Inflammatory macrophage (primary cell): ENCODE data around the gene ZNF853.

Experiments
- DNase-seq, 2 donors: peaks; one replicate each; pipeline ENCODE4 v3.0.0-alpha.2; 2020 to 2022

The ZNF853 gene

DNA sequence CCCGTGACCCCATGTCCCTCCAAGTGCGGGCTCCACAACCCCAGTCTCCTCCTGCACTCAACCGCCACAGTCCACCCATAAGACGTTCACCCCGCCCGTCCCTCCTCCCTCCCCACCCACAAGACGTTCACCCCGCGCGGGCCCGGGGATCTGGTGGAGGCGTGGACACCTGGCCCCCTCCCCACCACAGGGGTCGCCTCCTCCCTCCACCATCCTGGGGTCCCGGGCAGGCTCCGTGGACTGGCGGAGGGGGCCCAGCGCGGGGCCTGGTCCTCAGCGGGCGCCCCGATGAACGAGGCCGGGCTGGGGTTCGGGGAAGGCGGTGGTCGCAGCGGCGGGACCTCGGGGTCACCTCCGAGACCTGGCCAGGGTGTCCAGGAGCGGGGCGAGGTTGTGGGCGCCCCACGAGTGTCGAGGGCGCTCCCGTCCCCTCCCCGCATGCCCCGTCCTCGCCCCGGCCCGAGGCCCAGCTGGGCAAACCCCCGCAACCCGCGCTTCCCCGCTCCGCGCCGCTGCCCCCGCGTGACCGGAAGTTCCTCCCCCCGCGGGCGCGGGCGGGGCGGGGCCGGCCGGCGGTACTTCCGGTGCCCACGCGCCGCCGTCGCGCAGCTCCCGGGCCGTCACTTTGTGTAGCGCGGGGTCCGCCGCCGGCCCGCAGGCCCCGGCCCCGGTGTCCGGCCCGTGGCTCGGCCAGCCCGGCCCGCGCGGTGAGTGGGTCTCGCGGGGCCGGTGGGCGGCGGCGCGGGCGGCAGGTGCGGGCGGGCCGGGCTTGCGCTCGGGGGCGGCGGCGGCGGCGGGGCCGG lies 21.5 kb downstream of the ZNF853 start, which contains the start of gene ZNF316:
TSS of gene ZNF316 (plus strand) at position 578 of the 803 bp plus-strand sequence. CDS start 5,092 bp downstream, outside the sequence.
- peak; percentile 76 to 91 for DNase-seq

GRCh38 chr7:6637544-6638229 lies 22.3 kb downstream of the ZNF853 start:
- peak; percentile 56 to 79 for DNase-seq

DNA sequence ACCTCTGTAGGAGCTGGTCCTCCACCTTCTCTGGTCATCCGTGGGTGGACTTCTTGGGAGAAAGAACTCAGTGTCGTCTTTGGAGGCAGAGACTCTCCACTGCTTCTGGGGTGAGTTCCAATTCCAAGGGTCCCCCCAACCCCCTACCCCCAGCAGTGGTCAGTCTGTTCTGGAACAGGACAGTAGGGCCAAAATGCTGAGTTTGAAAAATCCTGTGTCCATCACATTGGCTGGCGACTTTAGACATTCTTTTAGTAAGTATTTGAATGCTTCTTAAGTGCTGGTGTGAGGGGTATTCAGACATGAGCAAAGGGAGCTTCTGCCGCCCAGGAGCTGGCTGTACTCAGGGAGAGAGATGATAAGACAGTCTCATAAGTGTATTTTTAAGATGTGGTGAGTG lies 23.6 kb downstream of the ZNF853 start:
- DNase-seq: no peak

DNA sequence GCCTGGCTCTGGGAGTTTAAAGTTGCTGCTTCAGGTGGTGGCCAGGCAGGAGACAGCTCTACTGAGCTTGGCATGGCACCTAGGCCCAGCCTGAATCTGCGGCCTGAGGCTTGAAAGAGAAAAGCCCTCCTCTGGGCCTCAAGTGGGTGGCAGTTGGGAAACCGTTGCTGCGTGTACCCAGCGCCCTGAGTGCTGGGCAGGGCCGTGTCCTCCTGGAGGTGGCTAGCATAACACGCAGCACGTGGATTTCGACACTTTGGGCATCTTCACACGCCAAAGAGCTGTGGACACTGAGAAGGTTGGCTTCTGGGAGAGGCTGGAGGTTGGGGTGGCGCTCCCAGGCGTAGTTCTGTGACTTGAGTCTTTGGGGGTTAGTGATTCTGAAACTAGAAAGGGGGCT lies 24.2 kb downstream of the ZNF853 start:
- no peak for DNase-seq

GRCh38 chr7:6640246-6640721 lies 24.9 kb downstream of the ZNF853 start:
- peak; percentile 57 to 75 for DNase-seq

DNA sequence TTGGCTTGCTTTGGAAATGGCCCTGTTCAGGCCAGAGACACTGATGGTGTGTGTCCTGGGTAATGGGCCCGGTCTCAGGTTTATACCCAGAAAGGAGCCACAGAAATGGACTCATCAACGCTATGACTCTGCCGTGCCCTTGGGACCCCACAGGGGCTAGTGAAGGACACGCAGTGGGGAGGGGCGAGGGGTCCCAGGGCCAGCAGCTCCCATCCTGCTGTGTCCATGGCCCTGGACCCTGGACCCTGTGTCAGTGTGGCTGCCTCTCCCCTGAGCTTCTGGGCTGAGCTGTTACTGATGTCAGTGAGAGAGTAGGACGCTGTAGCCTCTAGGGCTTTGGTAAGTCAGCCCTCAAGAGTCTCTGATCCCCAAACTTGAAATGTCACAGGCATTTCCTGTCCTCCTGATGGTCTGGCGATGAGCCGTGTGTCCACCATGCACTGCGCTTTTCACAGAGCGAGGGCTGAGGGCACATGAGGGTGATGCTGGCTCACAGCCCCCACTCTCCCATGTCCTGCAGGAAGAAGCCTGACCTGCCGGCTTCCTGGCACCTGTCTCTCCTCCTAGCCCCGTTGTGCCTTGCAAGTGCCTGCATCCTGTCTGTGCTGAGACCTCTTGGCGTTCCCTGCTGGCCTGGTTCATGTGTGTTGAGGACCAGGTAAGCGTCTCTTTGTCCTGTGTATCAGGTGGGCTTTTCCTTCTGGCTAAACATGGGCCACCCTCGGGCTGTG lies 26.1 kb downstream of the ZNF853 start:
- DNase-seq: no peak

DNA sequence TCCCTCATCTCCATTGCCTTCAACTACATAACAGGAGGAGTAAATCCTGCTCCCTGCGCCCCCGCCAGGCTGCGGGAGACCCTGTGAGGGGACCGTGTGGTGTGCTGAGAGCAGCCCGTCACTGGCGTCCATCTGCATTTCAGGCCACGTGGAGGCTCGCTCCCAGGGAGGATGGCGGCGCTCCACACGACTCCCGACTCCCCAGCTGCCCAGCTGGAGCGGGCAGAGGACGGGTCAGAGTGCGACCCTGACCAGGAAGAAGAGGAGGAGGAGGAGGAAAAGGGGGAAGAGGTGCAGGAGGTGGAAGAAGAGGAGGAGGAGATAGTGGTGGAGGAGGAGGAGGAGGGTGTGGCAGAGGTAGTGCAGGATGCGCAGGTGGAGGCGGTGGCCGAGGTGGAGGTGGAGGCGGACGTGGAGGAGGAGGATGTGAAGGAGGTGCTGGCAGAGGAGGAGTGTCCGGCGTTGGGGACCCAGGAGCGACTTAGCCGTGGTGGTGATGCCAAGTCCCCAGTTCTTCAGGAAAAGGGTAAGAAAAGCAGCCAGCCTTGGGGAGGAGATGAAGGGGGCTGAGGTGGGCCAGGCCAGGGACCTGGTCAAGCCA lies 26.9 kb downstream of the ZNF853 start:
- no peak for DNase-seq

- DNase-seq: no peak
Measured at GRCh38 chr7:6642861-6643640, 27.6 kb downstream of the ZNF853 start.

GRCh38 chr7:6643915-6644625 lies 28.7 kb downstream of the ZNF853 start:
- DNase-seq: no peak

DNA sequence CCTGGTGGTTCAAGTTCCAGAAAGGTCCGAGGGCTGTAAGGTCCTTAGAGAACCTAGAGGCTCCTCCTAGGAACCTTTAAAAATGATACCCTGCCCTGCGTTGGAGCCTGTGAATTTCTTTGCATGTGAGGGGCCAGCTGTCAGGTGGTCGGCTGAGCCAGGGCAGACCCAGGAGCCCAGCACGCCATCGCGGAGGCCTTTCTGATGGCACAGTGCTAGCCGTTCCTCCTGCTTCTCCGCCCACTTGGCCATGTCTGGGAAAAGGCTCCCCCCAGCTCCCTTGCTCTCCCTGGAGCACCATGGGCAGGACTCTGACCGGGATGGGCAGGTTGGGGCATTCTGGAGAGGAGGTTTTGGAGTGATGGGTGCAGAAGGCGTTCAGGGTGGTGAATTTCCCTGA lies 29.3 kb downstream of the ZNF853 start:
- DNase-seq: no peak

GRCh38 chr7:6646465-6646864 lies 31.1 kb downstream of the ZNF853 start:
- no peak for DNase-seq

- DNase-seq: no peak
Measured at GRCh38 chr7:6647080-6647479, 31.7 kb downstream of the ZNF853 start.

DNA sequence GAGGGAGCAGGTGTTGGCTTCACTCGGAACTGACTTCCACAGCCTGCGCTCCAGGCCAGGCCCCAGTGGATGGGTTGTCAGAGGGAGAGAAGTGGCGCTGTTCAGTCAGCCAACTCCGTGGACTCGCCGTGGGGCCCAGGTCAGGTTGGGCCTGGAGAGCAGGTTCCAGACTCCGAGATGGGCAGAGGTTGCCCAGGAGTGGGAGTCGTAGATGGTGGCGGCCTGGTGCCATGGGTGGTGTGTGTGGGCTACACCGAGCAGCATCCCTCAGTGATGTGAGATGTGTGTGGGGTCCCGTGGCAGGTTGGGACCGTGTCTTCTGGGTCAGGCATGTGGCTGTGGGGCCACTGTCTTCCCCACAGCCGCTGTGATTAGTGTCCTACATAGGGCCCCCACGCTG lies 32.1 kb downstream of the ZNF853 start:
- no peak for DNase-seq

DNA sequence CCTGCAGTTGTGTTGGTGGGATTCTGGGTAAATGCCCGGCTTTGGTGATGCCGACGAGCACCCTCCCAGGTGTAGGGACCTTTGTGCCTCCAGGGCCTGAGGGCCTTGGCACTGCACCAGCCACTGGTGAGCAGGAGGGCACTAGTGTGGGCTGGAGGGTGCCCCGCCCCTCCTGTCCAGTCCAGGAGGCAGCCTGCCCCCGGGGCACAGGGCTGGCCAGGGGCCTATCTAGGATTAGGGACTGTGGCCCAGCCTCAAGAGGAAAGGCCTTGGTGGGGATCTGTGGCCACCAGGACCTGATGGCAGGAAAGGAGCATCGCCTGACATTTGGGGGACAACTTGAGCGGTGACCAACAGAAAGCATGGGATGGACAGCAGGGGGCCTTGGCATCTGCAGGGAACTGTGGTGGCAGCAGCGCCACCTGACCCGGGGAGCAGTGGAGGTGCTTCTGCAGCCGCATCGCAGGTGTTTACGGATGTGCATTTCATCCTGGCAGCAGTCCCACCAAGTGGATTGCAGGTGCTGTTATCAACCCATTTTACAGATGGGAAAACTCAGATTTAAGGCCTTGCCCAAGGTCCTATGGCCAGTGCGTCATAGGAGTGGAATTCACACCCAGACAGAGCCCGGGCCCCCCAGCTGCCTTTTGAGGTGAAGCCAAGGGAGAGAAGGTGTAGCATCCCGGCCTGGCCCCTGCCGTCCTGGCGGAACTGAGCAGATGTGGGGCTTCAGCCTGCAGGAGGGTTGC lies 32.8 kb downstream of the ZNF853 start:
- no peak for DNase-seq

- DNase-seq: no peak
Measured at GRCh38 chr7:6648815-6649104, 33.4 kb downstream of the ZNF853 start.

GRCh38 chr7:6649241-6649961 lies 34.0 kb downstream of the ZNF853 start:
- DNase-seq: no peak

DNA sequence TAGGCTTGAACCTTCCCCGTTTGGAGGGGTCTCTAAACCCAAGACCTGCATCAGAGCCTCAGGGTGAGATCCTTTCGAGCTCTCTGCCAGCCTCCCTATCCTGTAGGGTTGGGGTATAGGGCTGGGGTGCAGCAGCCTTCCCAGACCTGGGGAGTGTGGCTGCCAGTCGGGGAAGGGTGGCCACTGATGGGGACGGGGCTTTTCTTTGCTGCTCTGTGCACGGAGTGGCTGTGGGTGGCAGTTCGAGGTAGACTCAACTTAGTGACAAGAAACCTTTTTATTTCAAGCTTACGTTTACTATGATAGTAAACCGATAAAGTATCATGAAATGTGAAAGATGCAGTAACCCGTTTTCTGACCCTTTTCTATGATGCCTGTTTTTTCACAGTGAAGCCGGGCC lies 34.7 kb downstream of the ZNF853 start:
- no peak for DNase-seq

- no peak for DNase-seq
Measured at GRCh38 chr7:6650521-6651011, 35.2 kb downstream of the ZNF853 start.

GRCh38 chr7:6651851-6652445 lies 36.5 kb downstream of the ZNF853 start:
- no peak for DNase-seq
